GM23338 (cell line): ENCODE data around the gene GSTP1. TPM values are rescaled to one million over a fixed set of nuclear protein-coding genes. Genes with fewer than 3 reads are reported as not detected.
"Not testable (repeated sequence)": the region's sequence is repeated elsewhere in the genome, so short reads cannot be mapped to it uniquely, and the experiment has no call there.

ENCODE experiments used
- ATAC-seq: fragments of 200-7000 bp; cut with Tn5 transposase; 3 replicates; pipeline ENCODE4 v1.9.1; 2020
- DNase-seq: peaks from one replicate; pipeline ENCODE4 v3.0.0-alpha.2; 2015; ENCODE audit warnings: low spot score
- H2AFZ ChIP-seq: fragments of 200-600 bp; sonication (generic); 2 replicates; pipeline ENCODE4 v1.8.0; 2016; ENCODE audit warnings: antibody characterized with exemption, mild to moderate bottlenecking, moderate library complexity
- H3F3A ChIP-seq: fragments of 200-600 bp; sonication (generic); replicated peaks from 2 replicates; pipeline ENCODE4 v1.8.0; 2017; ENCODE audit warnings: antibody characterized with exemption, mixed run types, low read depth
- H3K27ac ChIP-seq: fragments of 200-600 bp; sonication (generic); 2 replicates; pipeline ENCODE4 v1.6.1; 2016; ENCODE audit warnings: low read depth
- H3K27me3 ChIP-seq: fragments of 200-600 bp; sonication (generic); 2 replicates; pipeline ENCODE4 v1.8.0; 2016; ENCODE audit warnings: mild to moderate bottlenecking, mixed run types, moderate library complexity; ENCODE audit not compliant: insufficient read depth
- H3K36me3 ChIP-seq: fragments of 200-600 bp; sonication (generic); 2 replicates; pipeline ENCODE4 v1.8.0; 2016; ENCODE audit warnings: mild to moderate bottlenecking; ENCODE audit not compliant: insufficient read depth
- H3K4me1 ChIP-seq: fragments of 200-600 bp; sonication (generic); 2 replicates; pipeline ENCODE4 v1.8.0; 2016; ENCODE audit warnings: mild to moderate bottlenecking, moderate library complexity; ENCODE audit not compliant: insufficient read depth
- H3K4me2 ChIP-seq: fragments of 200-600 bp; sonication (generic); 2 replicates; pipeline ENCODE4 v1.7.1; 2017; ENCODE audit warnings: mixed run types
- H3K4me3 ChIP-seq: fragments of 200-600 bp; sonication (generic); 2 replicates; pipeline ENCODE4 v1.6.1; 2016; ENCODE audit warnings: mixed run types
- H3K79me2 ChIP-seq: fragments of 200-600 bp; sonication (generic); replicated peaks from 2 replicates; pipeline ENCODE4 v1.8.0; 2017; ENCODE audit warnings: mild to moderate bottlenecking; ENCODE audit not compliant: insufficient read depth
- H3K9me2 ChIP-seq: fragments of 200-600 bp; sonication (generic); 2 replicates; pipeline ENCODE4 v1.8.0; 2017; ENCODE audit not compliant: insufficient read depth
- H4K20me1 ChIP-seq: fragments of 200-600 bp; sonication (generic); replicated peaks from 2 replicates; pipeline ENCODE4 v1.8.0; 2017; ENCODE audit warnings: mild to moderate bottlenecking; ENCODE audit not compliant: insufficient read depth
- H3K27ac Mint-ChIP-seq: 2 replicates; pipeline ENCODE4 v1.8.0; 2020; ENCODE audit warnings: inconsistent platforms, mild to moderate bottlenecking, moderate library complexity, mixed read lengths
- H3K27me3 Mint-ChIP-seq: 3 replicates; pipeline ENCODE4 v1.8.0; 2022; ENCODE audit warnings: low read depth, mild to moderate bottlenecking, moderate library complexity, mixed read lengths, inconsistent platforms; ENCODE audit not compliant: insufficient read depth, poor library complexity
- H3K36me3 Mint-ChIP-seq: 3 replicates; pipeline ENCODE4 v1.8.0; 2021; ENCODE audit warnings: low read depth, mild to moderate bottlenecking, inconsistent platforms, moderate library complexity, mixed read lengths
- H3K4me1 Mint-ChIP-seq: 3 replicates; pipeline ENCODE4 v1.8.0; 2020; ENCODE audit warnings: mild to moderate bottlenecking, inconsistent platforms, mixed read lengths
- H3K4me3 Mint-ChIP-seq: 3 replicates; pipeline ENCODE4 v1.8.0; 2021; ENCODE audit warnings: moderate library complexity, mild to moderate bottlenecking, inconsistent platforms, mixed read lengths
- H3K9me3 Mint-ChIP-seq: 3 replicates; pipeline ENCODE4 v1.8.0; 2020; ENCODE audit warnings: moderate library complexity, mild to moderate bottlenecking, inconsistent platforms, mixed read lengths
- POLR2AphosphoS5 ChIP-seq: IDR thresholded peaks from 2 replicates; pipeline ENCODE4 v1.6.1; 2016; ENCODE audit warnings: antibody characterized with exemption, low read depth
- polyA plus RNA-seq: library from polyadenylated mRNA; unstranded; fragments of >200 nt; fragmentation: Nextera tagmentation; extraction: Ambion mirVana; gene quantifications from 2 replicates; pipeline ENCODE4 v1.2.1, GENCODE V29; 2016
- total RNA-seq: library from RNA; depleted of rRNA; stranded (reverse); fragments of >200 nt; shearing (Covaris generic); gene quantifications from 2 replicates; pipeline ENCODE4 v1.2.3, GENCODE V29; 2014

GSTP1 gene
- total and polyA plus RNA-seq, 2 experiments from 2014 or later: 1,776 to 1,881 TPM

DNA sequence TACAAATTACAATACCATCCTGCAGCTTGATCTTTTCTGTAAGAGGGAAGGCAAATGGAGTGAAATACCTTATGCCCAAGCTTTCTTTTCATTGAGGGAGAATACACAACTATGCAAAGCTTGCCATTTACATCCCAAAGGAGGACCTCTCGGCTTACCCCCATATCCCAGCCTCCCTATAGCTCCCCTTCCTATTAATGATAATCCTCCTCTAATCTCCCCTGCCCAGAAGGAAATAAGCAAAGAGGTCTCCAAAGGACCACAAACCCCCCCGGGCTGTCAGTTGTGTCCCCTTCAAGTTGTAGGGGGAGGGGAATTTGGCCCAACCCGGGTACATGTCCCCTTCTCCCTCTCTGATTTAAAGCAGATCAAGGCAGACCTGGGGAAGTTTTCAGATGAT is 38.3 kb downstream of the GSTP1 start:
- not testable (repeated sequence) for H4K20me1 ChIP-seq, H3K27ac Mint-ChIP-seq
- peak; percentile 33; the same call in 1 of the 2 replicates for TF ChIP-seq POLR2AphosphoS5

DNA sequence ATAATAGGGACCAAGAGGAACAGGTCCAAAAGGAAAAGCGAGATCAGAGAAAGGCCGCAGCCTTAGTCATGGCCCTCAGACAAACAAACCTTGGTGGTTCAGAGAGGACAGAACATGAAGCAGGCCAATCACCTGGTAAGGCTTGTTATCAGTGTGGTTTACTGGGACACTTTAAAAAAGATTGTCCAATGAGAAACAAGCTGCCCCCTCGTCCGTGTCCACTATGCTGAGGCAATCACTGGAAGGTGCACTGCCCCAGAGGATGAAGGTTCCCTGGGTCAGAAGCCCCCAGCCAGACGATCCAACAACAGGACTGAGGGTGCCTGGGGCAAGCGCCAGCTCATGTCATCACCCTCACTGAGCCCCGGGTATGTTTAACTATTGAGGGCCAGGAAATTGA is 39.3 kb downstream of the GSTP1 start:
- H3K4me3 ChIP-seq: not testable (repeated sequence)

More for the DNA sequence above, 38.3 kb downstream of the GSTP1 start:
- not testable (repeated sequence) for H3K79me2 ChIP-seq, H3K36me3 ChIP-seq, H3F3A ChIP-seq, H2AFZ ChIP-seq, H3K9me2 ChIP-seq, ATAC-seq
- Histone ChIP-seq H3K27me3 (peaks cover 44% of the 10 kb centered on the region), H3K4me2 (peak overlapping the region; percentile 95), H3K4me3 (peak overlapping the region; percentile 74), H3K4me1 (peaks cover 29% of the 10 kb centered on the region), H3K27ac (0 out of 2 replicates have a peak overlapping the region, but pooled peaks have one; percentile 82)
- peaks cover 57% of the 10 kb centered on the region for H3K27me3 Mint-ChIP-seq
- peaks cover 13% of the 10 kb centered on the region for H3K9me3 Mint-ChIP-seq
- peak; percentile 46 for DNase-seq
- peaks cover 34% of the 10 kb centered on the region for H3K36me3 Mint-ChIP-seq
- peak overlapping the region; percentile 80 for H3K4me3 Mint-ChIP-seq
- peaks cover 46% of the 10 kb centered on the region for H3K4me1 Mint-ChIP-seq

DNA sequence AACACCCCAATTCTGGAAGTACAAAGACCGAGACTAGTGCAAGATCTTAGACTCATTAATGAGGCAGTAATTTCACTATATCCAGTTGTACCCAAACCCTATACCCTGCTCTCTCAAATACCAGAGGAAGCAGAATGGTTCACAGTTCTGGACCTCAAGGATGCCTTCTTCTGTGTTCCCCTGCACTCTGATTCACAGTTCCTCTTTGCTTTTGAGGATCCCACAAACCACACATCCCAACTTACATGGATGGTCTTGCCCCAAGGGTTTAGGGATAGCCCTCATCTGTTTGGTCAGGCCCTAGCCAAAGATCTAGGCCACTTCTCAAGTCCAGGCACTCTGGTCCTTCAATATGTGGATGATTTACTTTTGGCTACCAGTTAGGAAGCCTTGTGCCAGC is 40.2 kb downstream of the GSTP1 start:
- H3K27ac ChIP-seq, H3K36me3 ChIP-seq, H3K4me3 Mint-ChIP-seq, H3K9me2 ChIP-seq, H3K79me2 ChIP-seq, H3K4me2 ChIP-seq, H3K4me3 ChIP-seq, H3F3A ChIP-seq, H3K27ac Mint-ChIP-seq, DNase-seq, ATAC-seq, H4K20me1 ChIP-seq, H2AFZ ChIP-seq: not testable (repeated sequence)
- peaks cover 19% of the 10 kb centered on the region for H3K4me1 ChIP-seq
- Mint-ChIP-seq H3K4me1 (peaks cover 29% of the 10 kb centered on the region), H3K9me3 (peaks cover 13% of the 10 kb centered on the region; the same call in 2 of the 3 replicates), H3K27me3 (peaks cover 45% of the 10 kb centered on the region), H3K36me3 (peaks cover 30% of the 10 kb centered on the region)
- peaks cover 26% of the 10 kb centered on the region for H3K27me3 ChIP-seq

More for the DNA sequence above, 39.3 kb downstream of the GSTP1 start:
- Histone ChIP-seq H3K4me1 (peaks cover 19% of the 10 kb centered on the region), H3K4me2 (peak overlapping the region; percentile 95; the same call in 1 of the 2 replicates), H3K27me3 (peaks cover 34% of the 10 kb centered on the region)
- not testable (repeated sequence) for H3K4me3 Mint-ChIP-seq, ATAC-seq, H3K27ac Mint-ChIP-seq, H3K27ac ChIP-seq, H4K20me1 ChIP-seq, H3K36me3 ChIP-seq, H3F3A ChIP-seq, H3K9me2 ChIP-seq, H3K79me2 ChIP-seq, H2AFZ ChIP-seq, DNase-seq
- Mint-ChIP-seq H3K27me3 (peaks cover 53% of the 10 kb centered on the region), H3K36me3 (peaks cover 34% of the 10 kb centered on the region), H3K4me1 (peaks cover 36% of the 10 kb centered on the region), H3K9me3 (peaks cover 13% of the 10 kb centered on the region)

DNA sequence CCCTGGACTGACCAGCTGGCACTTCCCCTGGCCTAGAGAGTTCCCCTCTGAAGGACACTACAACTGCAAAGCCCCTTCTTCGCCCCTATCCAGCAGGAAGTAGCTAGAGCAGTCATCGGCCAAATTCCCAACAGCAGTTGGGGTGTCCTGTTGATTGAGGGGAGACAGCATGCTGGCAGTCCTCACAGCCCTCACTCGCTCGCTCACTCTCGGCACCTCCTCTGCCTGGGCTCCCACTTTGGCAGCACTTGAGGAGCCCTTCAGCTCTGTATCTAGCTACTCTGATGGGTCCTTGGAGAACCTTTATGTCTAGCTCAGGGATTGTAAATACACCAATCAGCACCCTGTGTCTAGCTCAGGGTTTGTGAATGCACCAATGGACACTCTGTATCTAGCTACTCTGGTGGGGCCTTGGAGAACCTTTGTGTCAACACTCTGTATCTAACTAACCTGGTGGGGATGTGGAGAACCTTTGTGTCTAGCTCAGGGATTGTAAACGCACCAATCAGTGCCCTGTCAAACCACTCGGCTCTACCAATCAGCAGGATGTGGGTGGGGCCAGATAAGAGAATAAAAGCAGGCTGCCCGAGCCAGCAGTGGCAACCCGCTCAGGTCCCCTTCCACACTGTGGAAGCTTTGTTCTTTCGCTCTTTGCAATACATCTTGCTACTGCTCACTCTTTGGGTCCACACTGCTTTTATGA is 42.7 kb downstream of the GSTP1 start:
- not testable (repeated sequence) for DNase-seq, H3K27ac ChIP-seq, H3K9me2 ChIP-seq, H3K79me2 ChIP-seq, H2AFZ ChIP-seq, H3K4me3 ChIP-seq, H3K4me2 ChIP-seq, H4K20me1 ChIP-seq, H3K9me3 Mint-ChIP-seq, H3K4me3 Mint-ChIP-seq, H3F3A ChIP-seq, ATAC-seq, H3K36me3 ChIP-seq, H3K27me3 ChIP-seq, H3K27ac Mint-ChIP-seq
- Mint-ChIP-seq H3K27me3 (peaks cover 29% of the 10 kb centered on the region), H3K4me1 (peaks cover 23% of the 10 kb centered on the region), H3K36me3 (peaks cover 25% of the 10 kb centered on the region)
- peaks cover 17% of the 10 kb centered on the region; the same call in 1 of the 2 replicates for H3K4me1 ChIP-seq
